ENCODE measurements around the gene PTK6. TPM values are rescaled to one million over a fixed set of nuclear protein-coding genes. Genes with fewer than 3 reads are reported as not detected.

PTK6 gene
- polyA plus RNA-seq, 5 donors, result 0.43 to 0.82 (median 0.55) TPM

- no peak for DNase-seq
These were observed 7.2 kb upstream of the PTK6 start for GRCh38 chr20:63544241-63544957.

- DNase-seq, result no peak
These were observed 6.6 kb upstream of the PTK6 start for GRCh38 chr20:63543733-63544132.

GRCh38 chr20:63543131-63543530 lies 6.0 kb upstream of the PTK6 start:
- DNase-seq, result no peak

GRCh38 chr20:63542696-63543095 lies 5.5 kb upstream of the PTK6 start:
- no peak for DNase-seq

GRCh38 chr20:63542031-63542559 lies 4.9 kb upstream of the PTK6 start:
- no peak for DNase-seq

GRCh38 chr20:63541371-63541770 lies 4.2 kb upstream of the PTK6 start:
- DNase-seq, result no peak

GRCh38 chr20:63540417-63541186 lies 3.4 kb upstream of the PTK6 start:
- no peak for DNase-seq

- no peak for DNase-seq
These were observed 2.5 kb upstream of the PTK6 start for GRCh38 chr20:63539441-63540370.

- no peak for DNase-seq
These were observed 1.9 kb upstream of the PTK6 start for GRCh38 chr20:63539092-63539430.

GRCh38 chr20:63538204-63539091 lies 1.3 kb upstream of the PTK6 start:
- DNase-seq, result peak; percentile 42 to 45

- DNase-seq, result peak; percentile 82 to 84
These were observed 488 bp upstream of the PTK6 start for GRCh38 chr20:63537525-63538203.

- no peak for DNase-seq
These were observed 767 bp downstream of the PTK6 start for GRCh38 chr20:63536241-63536977.

- no peak for DNase-seq
These were observed 2.1 kb downstream of the PTK6 start for GRCh38 chr20:63534831-63535651.

GRCh38 chr20:63534427-63534830 lies 2.7 kb downstream of the PTK6 start:
- DNase-seq, result no peak

- no peak for DNase-seq
These were observed 3.2 kb downstream of the PTK6 start for GRCh38 chr20:63533871-63534393.

GRCh38 chr20:63533388-63533787 lies 3.8 kb downstream of the PTK6 start:
- no peak for DNase-seq

- DNase-seq, result no peak
These were observed 4.7 kb downstream of the PTK6 start for GRCh38 chr20:63532449-63532971.
